WI38 (cell line): ENCODE data around the gene HIRA.

Experiments used
- H3K4me3 ChIP-seq: 2 replicates; pipeline ENCODE4 v1.5.1; 2011; ENCODE audit warnings: low read depth, mild to moderate bottlenecking, control low read depth, low read length
- TF ChIP-seq, protein P1 (sequence below): IDR thresholded peaks from 2 replicates; pipeline ENCODE4 v1.5.1; 2012; ENCODE audit warnings: low read depth, mild to moderate bottlenecking, control low read depth, low read length

Gene HIRA

GRCh38 chr22:19422440-19423301 is 8.9 kb downstream of the HIRA start:
- TF ChIP-seq, protein P1, sequence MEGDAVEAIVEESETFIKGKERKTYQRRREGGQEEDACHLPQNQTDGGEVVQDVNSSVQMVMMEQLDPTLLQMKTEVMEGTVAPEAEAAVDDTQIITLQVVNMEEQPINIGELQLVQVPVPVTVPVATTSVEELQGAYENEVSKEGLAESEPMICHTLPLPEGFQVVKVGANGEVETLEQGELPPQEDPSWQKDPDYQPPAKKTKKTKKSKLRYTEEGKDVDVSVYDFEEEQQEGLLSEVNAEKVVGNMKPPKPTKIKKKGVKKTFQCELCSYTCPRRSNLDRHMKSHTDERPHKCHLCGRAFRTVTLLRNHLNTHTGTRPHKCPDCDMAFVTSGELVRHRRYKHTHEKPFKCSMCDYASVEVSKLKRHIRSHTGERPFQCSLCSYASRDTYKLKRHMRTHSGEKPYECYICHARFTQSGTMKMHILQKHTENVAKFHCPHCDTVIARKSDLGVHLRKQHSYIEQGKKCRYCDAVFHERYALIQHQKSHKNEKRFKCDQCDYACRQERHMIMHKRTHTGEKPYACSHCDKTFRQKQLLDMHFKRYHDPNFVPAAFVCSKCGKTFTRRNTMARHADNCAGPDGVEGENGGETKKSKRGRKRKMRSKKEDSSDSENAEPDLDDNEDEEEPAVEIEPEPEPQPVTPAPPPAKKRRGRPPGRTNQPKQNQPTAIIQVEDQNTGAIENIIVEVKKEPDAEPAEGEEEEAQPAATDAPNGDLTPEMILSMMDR, result no peak
- H3K4me3 ChIP-seq, result no peak overlapping the region

- TF ChIP-seq, protein P1, result no peak
- no peak overlapping the region for H3K4me3 ChIP-seq
Observed at GRCh38 chr22:19420321-19420720, 11.2 kb downstream of the HIRA start.

DNA sequence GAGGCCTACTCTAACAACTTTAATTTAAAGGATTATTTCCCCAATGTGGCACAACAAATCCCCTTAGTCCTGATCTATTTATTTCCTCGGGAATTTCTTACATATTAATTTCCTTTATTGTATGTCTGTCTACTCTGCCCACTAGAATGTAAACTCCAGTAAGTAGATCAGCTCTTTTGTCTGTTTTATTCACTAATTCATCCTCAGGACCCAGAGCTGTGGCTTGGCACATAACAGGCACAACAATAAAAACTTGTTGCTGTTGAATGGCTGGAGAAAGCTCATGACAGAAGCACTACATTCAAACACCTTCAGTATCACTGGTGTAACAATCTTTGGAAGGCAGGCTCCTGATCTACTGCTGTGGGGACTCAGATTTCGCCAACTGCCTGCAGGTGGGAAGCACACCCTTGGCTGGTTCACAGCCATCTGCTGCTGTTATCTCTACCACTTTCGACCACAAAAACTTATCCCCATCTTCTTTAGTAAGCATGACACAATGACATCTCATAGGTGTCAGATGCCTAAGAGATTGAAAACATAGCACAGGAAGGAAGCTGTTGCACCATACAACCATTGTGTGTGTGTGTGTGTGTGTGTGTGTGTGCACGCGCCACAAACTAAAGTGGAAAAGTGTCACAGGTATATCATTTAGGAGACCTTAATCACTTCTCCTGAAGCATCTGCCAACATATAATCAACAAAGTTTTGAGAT is 11.9 kb downstream of the HIRA start:
- TF ChIP-seq, protein P1, result no peak
- no peak overlapping the region for H3K4me3 ChIP-seq

GRCh38 chr22:19419086-19419463 is 12.5 kb downstream of the HIRA start:
- TF ChIP-seq, protein P1, result no peak
- no peak overlapping the region for H3K4me3 ChIP-seq

- no peak overlapping the region for H3K4me3 ChIP-seq
- TF ChIP-seq, protein P1, result no peak
Observed at GRCh38 chr22:19412923-19413322, 18.6 kb downstream of the HIRA start.

- TF ChIP-seq, protein P1, result no peak
Observed at GRCh38 chr22:19412478-19412877, 19.1 kb downstream of the HIRA start.

GRCh38 chr22:19411690-19412045 is 19.9 kb downstream of the HIRA start:
- TF ChIP-seq, protein P1, result no peak

More at GRCh38 chr22:19412478-19412877, 19.1 kb downstream of the HIRA start:
- H3K4me3 ChIP-seq, result no peak overlapping the region

More at GRCh38 chr22:19411690-19412045, 19.9 kb downstream of the HIRA start:
- no peak overlapping the region for H3K4me3 ChIP-seq
